T-helper 22 cell (primary cell): ENCODE measurements around the gene CAMK4.
"Not testable (repeated sequence)": the region's sequence is repeated elsewhere in the genome, so short reads cannot be mapped to it uniquely, and the experiment has no call there.

Source experiments
- DNase-seq: peaks from one replicate; pipeline ENCODE4 v3.0.0-alpha.2; 2020; ENCODE audit warnings: low read depth

CAMK4 gene

DNA sequence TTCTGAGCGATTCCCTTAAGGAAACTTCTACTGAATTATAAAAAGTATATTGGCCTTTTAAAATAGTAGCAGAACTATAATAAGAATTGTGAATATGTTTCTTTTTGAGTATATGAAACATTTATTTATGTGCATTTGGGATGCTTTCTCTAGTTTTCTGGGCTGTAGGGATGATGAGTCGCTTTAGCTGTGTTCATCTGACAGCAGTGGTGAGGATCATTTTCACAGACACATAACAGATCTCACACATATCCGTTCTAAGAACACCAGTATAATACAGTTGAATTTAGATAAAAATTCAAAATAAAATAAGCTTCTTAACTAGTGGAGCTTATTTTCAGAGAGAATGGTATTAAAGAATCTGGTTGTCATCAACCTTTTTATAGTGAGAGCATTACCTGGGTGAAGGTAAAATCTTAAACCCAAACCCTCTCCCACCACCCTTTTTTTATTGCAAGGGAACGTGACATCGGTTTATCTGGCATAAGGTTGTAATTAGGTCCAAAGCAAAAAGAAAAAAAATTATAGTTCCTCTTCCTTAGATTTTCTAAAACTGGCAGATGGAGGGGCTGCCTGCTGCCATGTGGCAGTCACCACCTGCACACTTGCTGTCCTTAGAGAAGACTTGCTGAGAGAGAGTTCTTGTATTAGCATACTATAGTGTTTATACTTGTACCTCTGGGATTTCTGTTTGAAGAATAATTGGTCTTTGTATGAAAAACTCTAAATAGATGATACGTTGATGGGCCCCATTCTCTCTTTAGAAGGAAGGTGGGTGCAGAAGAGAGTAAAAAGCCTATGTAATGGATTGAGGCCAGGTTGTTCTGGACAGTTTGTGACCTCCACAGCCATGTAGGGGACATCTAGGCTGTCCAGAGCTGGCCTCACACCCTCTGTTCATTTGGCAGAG, 86.8 kb downstream of the CAMK4 start:
- DNase-seq: no peak

DNA sequence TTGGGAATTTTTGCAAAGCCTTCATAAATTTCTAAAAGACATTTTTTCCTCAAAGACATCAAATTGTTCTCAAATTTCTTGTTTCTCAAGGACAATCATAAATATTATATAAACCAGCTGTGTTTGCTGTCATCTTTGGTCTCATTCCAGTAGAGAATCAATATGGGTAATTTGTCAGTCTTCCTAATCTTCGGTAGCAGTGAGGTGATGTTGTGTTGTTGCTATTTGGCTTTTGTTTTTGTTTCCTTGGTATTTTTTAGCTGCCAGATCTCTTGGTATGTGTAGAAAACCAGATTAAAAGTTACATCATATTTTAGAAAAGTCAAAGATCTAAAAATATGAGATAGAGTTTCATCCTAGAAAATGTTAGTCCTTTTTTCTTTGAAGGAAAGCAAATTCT, 87.5 kb downstream of the CAMK4 start:
- DNase-seq: no peak

DNA sequence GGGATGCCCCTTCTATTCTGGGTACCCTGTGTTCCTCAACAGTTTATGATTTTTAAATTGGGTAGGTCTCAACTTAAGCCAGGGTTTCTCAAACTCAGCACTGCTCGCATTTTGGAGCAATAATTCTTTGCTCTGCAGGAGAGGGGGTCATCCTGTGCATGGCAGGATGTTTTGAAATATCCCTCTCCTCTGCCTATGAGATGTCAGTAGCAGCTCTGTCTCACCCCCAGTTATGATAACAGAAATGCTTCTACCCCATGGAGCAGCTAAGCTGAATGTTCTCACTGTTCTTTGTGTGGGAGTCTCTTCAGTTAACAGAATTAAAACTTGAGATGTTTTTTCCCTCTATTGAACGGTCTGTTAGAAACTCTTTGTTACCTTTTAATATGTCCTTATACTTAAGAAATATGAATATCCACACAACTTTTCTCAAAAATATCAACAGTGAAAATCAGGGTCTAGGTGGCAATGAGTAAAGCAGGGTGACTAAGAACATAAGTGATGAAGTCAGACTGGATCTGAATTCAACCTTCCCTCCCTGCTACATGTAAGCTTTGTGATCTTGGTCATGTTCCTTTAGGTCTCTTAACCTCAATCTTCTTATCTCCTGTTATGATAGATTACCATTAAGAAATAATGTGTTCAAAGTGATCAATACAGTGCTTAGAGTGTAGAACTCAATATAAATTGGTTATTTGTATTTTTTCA, 89.0 kb downstream of the CAMK4 start:
- DNase-seq: no peak

DNA sequence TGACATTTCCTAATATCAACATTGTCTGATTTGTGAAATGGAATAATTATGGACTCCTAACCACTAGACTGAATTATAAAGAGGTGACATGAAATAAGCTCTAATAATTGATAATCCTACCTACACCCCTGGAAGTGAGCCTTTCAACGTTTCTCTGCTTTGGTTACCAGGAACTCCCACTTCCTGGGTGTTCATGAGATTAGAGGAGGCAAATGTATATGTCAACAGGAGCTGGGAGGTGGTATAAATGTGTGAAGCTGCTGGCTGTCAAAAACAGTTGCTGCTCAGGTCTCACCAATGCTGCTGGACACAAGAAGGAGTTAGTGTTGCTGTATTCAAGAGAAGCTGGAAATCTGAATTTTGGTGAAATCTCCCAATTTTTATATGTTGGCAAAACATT, 96.8 kb downstream of the CAMK4 start:
- no peak for DNase-seq

DNA sequence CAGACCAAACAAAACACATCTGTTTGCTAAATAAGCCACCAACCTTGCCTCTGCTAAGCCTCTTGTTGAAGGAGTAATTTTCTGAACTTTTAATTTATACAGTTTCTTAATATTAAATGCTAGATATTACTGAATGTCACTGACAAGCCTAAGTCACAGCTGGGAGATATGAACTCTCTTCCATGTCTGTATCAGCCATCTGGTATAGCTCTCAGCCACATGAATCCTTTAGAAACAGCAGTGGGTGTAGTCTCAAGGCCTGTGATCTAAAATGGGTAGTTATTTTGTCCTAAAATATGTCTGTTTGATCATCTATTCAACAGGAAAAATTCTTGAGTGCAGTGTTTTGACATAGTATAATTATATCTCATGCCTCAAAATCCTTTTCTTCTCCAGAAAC, 97.2 kb downstream of the CAMK4 start:
- no peak for DNase-seq

DNA sequence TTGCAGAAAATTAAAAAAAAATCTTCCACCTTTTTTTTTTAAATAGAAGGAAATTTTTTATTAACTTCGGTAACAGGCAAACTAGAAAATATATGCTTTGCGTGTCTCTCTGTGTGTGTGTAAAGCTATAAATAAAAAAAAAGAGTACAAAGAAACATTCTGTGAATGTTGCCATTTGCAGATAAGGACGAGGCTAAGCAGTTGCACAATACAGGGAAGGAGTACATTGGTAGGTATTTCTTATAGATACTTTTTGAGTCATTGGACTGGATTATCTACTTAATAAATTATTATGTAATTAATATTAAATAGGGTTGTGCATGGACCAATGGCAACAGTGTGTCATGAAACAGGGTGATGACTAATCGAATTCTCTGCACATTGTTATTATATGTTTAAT, 102.4 kb downstream of the CAMK4 start:
- no peak for DNase-seq

DNA sequence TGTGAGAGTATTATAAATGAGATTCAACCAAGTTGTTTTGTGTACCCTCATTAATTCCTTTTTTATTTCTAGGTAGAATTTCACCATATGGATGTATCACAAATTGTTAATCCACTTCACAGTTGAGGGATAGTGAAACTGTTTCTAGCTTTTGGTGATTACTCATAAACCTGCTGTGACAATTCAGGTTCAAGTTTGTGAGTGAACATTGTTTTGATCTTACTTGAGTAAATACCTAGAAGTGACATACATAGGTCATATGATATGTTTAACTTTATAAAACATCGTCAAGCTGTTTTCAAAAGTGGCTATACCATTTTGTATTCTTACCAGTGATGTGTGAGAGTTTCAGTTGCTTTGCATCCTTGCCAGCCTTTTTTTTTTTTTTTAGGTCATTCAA, 112.9 kb downstream of the CAMK4 start:
- no peak for DNase-seq

DNA sequence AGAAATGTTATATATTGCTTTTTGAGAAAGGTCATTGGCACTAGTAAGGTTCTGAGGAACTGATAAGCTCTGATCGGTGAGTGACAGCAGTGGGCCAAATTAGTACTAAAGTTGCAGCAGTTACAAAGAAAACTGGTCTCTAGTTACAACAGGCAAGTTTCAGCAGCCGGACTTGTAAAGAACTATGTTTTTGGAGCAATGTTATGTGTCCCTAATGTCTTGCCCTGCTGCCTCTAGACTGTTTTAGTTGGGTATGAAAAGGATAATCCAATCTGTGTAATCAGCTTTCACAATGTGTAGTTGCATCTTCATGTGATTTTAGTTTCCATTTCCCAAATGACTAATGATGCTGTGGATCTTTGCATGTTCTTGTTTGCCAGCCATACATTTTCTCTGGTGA, 113.5 kb downstream of the CAMK4 start:
- DNase-seq: no peak

DNA sequence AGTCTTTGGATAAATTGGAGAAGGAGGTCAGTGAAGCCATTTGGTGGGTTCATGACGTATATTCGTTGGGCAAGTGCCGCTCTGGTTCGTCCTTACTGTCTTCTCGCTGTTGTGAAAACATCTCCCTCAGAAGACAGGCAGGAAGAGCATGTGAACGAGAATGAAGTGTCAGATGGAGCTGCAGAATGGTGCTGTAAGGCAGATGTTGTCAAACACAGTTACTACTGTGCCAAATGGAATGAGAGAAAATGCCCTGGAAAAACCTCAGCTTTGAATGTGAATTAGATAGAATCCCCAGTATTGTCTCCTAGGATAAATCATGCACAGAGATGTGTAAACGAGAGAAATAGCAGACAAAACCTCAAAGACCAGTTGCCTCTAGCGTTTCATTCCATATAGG, 121.5 kb downstream of the CAMK4 start:
- no peak for DNase-seq

DNA sequence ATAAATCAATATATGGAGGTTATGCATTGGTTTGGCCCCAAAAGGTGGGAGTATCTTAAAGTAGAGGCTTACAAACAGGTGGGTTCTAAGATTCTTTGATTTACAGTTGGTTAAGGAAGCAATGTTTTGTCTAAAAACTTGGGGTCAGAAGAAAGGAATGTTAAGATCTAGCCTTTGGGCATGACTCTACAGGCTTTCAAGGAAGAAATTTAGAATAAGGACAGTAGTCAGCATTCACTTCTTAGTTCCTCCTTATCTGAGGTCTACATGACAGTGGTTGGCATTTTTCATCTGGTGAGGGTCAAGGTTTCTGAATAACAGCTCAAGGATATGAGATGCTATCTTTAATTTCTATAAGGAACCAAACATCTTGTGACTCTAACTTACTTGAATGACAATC, 122.8 kb downstream of the CAMK4 start:
- no peak for DNase-seq

DNA sequence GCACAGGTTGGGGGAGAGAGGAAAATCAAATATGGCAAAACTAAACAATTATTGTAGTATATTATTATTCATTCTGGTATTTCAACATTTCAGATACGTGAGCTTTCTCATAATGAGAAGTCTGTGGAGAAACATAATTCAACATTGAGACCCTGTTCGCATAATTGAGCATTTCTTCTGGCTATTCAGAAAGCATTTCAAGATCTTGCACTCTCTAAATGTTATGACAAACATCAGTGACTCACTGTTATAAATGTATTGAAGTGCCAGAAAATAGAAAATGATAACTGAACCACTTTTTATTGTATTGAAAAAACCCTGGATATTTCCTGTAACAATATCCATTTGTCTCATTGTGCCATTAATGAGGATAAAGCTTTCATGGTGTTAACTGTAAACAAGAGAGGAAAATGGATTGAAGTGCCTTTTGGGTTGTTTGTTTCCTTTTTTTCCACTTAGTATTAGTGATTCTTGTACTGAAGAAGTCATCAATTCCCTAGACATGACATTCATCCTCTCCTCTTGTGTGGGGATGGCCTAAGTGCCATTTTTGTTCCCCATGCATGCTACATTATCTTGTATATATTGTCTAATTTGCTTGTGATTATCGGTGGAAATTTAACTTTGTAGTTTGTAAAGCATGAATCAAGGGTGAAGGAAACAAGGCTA, 124.6 kb downstream of the CAMK4 start:
- DNase-seq: no peak

DNA sequence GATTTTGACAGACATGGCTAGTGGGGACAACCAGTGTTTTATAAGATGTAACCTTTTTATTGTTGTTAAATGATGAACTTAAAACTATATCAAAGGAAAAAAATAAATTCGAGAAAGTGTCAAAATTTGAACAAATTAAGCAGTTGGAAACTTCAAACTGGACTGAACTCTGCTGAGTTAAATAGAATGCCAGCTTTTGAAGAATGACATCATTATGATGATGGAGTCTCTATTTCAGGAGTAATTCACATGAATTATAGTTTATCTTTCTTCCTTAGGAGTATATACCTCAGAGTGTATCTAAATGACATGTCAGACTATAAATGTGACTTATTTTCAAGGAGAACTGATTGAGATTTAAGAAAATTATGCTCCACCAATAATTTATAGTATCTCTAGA, 125.2 kb downstream of the CAMK4 start:
- DNase-seq: no peak

DNA sequence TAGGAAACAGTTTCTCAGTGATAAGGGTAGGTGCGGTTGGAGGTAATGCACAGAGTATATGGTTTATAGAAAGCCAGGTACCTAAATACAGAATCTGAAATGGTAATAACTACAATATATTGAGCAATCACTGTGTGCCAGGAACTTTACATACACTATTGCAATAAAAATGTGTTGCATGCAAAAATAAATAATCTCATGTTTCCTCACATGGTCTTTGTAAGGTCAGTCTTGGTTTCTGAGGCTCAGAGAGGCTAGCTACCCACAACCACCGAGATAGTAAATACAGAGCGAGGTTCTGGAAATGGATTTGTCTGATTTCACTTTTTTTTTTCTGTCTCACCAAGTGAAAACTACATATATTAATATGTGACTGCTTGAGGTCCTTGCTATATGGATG, 128.9 kb downstream of the CAMK4 start:
- no peak for DNase-seq

DNA sequence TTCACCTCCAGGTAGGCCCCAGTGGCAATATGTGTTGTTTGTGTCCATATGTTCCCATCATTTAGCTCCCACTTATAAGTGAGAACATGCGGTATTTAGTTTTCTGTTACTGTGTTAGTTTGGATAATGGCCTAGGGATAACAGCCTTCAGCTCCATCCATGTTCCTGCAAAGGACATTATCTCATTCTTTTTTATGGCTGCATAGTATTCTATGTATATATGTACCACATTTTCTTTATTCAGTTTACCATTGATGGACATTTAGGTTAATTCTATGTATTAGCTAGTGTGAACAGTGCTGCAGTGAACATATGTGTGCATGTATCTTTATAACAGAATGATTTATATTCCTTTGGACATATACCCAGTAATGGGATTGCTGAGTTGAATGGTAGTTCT, 134.5 kb downstream of the CAMK4 start:
- not testable (repeated sequence) for DNase-seq

DNA sequence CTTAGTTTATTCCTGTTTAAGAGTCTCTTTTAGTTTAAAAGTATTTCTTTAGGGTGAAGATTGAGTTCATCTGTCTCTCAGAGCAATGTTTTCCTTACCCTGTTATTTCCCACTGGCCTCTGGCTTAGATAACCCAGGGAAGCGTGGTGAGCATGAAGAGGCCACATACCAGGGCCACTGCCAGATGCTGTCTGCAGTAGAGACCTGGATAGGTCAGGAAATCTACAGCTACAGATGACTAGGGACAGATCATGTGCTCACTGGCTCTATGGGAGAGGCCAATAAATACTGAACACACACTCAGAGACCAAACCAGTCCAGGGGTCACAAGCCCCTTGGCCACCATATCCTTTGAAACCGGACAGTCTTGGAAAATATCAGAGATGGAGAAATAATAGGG, 136.0 kb downstream of the CAMK4 start:
- no peak for DNase-seq

DNA sequence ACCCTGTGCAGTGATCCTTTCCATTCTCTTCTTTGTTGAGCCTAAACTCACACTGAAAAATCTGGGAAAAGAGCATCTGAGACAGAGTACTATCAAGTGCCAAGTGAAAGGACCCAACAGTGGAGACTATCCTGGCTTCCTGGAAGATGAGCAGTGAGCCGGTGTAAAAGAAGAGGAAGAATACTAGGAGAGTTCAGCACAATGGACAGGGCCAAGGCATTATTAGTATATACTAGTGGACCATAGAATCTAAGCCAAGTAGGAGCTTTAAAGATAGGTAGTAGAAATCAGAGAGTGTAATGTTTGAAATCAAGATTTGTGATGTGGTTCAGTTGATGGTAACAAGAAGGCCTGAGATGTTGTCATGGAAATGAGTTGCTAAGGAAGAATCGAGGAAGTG, 140.8 kb downstream of the CAMK4 start:
- no peak for DNase-seq

DNA sequence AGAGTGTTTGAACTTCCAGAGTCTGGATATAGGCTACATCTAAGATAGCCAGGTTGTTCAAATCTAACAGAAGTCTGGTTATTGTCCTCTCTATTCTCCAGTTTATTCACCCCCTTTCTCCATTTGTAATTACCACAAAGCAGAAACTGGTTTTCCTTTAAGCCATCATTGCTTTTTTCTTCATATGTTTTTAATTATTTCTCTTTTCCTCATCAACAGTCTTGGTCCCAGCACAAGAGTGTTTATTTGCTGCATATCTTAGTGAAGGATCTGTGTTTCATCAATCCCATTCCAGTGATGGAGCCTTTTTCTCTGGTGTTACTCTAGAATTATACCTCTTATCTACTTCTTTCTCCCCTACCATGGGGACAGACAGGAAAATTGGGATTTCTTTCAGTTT, 142.2 kb downstream of the CAMK4 start:
- DNase-seq: no peak

DNA sequence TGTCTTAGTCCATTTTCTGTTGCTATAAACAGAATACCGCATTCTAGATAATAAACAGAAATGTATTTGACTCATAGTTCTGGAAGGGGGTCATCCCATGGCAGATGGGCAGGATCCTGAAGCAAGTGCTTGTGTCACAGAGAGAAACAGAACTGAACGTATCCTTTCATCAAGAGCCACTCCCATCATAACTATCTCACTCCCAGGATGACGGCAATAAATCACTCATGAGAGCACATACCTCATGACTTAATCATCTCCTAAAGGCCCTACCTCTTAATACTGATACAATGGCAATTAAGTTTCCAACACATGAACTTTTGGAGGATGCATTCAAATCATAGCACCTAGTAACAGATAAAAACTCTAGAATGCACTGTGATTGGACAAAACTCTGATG, 142.9 kb downstream of the CAMK4 start:
- DNase-seq: no peak

DNA sequence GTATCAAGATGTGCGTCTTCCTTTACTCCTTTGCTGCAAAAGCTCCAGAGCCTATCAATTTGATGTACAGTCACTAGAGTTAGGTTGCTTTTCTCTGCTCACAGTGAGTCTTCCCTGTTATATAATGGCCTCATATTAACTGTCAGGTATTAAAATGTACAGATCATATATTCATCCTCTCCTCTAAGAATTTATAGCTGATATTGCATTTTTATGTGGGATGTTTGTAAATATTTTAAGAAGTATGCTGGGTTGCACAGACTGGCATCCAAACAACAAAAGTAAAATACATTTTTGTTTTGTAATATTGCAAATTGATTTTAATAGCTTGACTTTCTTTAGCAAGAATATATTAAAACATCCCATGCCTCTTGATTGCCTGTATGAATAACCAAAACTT, 148.6 kb downstream of the CAMK4 start:
- no peak for DNase-seq

DNA sequence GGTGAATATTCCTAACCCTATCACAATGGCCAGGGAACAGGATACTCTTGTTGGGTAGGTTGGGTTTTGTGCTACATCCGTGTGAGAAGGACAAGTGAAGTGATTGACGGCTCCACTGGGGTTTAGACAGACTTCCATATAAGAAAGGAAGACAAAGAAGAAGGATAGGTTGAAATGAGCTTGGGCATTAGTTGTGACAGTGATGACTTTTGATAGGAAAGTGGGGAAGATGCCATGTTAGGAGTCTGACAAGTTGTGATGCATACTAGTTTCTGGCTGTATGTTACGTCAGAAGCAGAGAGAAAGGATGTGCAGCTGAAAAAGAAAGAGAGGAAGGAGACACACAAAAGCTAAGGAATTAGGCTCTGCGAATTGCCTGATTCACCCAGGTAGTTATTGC, 150.2 kb downstream of the CAMK4 start:
- DNase-seq: no peak

DNA sequence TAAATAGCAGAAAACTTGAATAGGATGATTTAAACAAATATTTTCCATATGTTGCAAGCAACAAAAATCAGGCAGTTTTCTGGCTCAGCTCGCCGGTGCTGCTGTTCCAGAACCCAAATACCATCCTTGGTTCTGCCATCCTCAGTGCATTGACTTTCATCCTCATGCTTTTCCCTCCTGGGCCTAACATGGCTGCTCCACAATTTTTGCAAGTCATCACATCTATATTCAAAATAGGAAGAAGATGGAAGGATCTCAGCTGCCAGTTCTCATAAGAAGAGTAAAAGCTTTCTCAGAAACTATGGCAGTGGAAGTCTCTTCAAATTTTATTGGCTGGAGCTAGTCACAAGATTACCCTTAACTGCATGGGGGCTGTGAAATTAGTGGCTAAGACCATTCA, 151.5 kb downstream of the CAMK4 start:
- DNase-seq: no peak

DNA sequence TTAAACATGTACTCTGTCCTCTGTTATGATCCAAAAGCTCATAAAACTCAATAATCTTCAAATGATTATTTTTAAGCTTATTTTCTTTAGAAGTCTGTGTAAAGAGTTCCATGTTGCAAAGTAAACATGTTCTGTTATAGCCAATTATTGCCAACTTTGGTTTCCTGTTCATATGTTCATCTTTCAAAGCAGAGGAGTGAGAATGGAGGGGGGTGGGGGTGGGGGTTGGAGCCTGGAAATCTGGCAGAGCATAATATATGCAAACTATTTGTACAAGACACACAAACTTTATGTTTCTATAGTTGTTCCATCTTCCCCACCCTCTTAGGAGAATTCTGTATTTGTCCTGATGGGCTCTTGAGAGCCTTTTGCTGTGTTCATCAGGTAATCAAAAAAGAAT, 153.1 kb downstream of the CAMK4 start:
- no peak for DNase-seq

DNA sequence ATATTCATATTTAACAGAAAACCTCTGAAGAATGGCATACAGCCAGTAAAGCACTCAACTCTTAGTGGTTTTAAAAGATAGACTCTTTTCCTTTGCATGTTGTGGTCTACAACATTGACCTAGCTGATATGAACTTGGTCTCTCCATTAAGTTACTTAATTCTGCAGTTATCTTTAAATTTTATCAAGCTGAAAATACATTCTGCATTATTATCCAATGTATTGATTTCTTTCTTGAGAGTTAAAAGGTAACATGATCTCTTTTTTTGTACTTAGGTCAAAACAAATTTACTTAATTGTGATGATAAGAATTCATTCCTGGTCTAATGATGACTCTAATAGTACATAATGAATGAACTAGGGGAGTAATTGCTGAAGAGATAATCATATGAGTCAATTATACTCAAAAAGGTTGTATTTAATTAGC, 155.2 kb downstream of the CAMK4 start:
- no peak for DNase-seq
